ENCODE measurements around the gene RRP36.

Gene RRP36

GRCh38 chr6:43032326-43032725 lies 10.9 kb downstream of the RRP36 start:
- no peak for DNase-seq (ENCODE audit: low read depth in 1 of 2, low spot score in 1 of 2)
- Histone ChIP-seq H3K4me3 (replicated peaks; ENCODE audit: insufficient read depth, low read length) (no peak overlapping the region), H3K27me3 (ENCODE audit: insufficient read depth, poor library complexity, severe bottlenecking) (no peaks in the 10 kb centered on the region), H3K27ac (replicated peaks) (no peak overlapping the region)
- TF ChIP-seq REST (IDR thresholded peaks at IDR 0.05; ENCODE audit: insufficient replicate concordance, low read depth) (no peak), GABPA (IDR thresholded peaks at IDR 0.05; ENCODE audit: low read depth) (no peak), SPI1 (IDR thresholded peaks at IDR 0.05; ENCODE audit: borderline replicate concordance, low read depth) (no peak), POLR2AphosphoS5 (IDR thresholded peaks at IDR 0.05; ENCODE audit: low read depth) (no peak), CTCF (IDR thresholded peaks at IDR 0.05; ENCODE audit: insufficient read depth, low read length) (no peak)

GRCh38 chr6:43033496-43034189 lies 12.2 kb downstream of the RRP36 start:
- no peaks in the 10 kb centered on the region for H3K27me3 ChIP-seq (ENCODE audit: insufficient read depth, poor library complexity, severe bottlenecking)
- no peak overlapping the region for H3K4me3 ChIP-seq (replicated peaks; ENCODE audit: insufficient read depth, low read length)
- TF ChIP-seq POLR2AphosphoS5 (IDR thresholded peaks at IDR 0.05; ENCODE audit: low read depth), result no peak
- no peak for TF ChIP-seq SPI1 (IDR thresholded peaks at IDR 0.05; ENCODE audit: borderline replicate concordance, low read depth)
- TF ChIP-seq CTCF (IDR thresholded peaks at IDR 0.05; ENCODE audit: insufficient read depth, low read length), result no peak
- TF ChIP-seq GABPA (IDR thresholded peaks at IDR 0.05; ENCODE audit: low read depth), result no peak
- no peak for TF ChIP-seq REST (IDR thresholded peaks at IDR 0.05; ENCODE audit: insufficient replicate concordance, low read depth)
- no peak for DNase-seq (ENCODE audit: low read depth in 1 of 2, low spot score in 1 of 2)
- no peak overlapping the region for H3K27ac ChIP-seq (replicated peaks)

- no peak for TF ChIP-seq GABPA (IDR thresholded peaks at IDR 0.05; ENCODE audit: low read depth)
- TF ChIP-seq CTCF (IDR thresholded peaks at IDR 0.05; ENCODE audit: insufficient read depth, low read length), result no peak
- no peak for TF ChIP-seq SPI1 (IDR thresholded peaks at IDR 0.05; ENCODE audit: borderline replicate concordance, low read depth)
- no peak for TF ChIP-seq POLR2AphosphoS5 (IDR thresholded peaks at IDR 0.05; ENCODE audit: low read depth)
- TF ChIP-seq REST (IDR thresholded peaks at IDR 0.05; ENCODE audit: insufficient replicate concordance, low read depth), result no peak
- Histone ChIP-seq H3K4me3 (replicated peaks; ENCODE audit: insufficient read depth, low read length) (no peak overlapping the region), H3K27me3 (ENCODE audit: insufficient read depth, poor library complexity, severe bottlenecking) (no peaks in the 10 kb centered on the region), H3K27ac (replicated peaks) (no peak overlapping the region)
- DNase-seq (ENCODE audit: low read depth in 1 of 2, low spot score in 1 of 2), result no peak
These were observed 12.7 kb downstream of the RRP36 start for GRCh38 chr6:43034190-43034525.

Data from HL-60 (cell line).